ENCODE results near the gene MED26.

GRCh38 chr19:16625163-16625958 lies 2.6 kb downstream of the MED26 start:
- TF ChIP-seq POLR2A (IDR thresholded peaks at IDR 0.05), result no peak
- TF ChIP-seq CTCF (IDR thresholded peaks at IDR 0.05), result no peak
- TF ChIP-seq POLR2AphosphoS5 (IDR thresholded peaks at IDR 0.05), result peak in 1 of 2 donors; percentile 60
